IPS-20b (cell line): Measurements from ENCODE around the gene ABCB8.

Source experiments
- H3K27ac ChIP-seq: one replicate; pipeline ENCODE4 v1.5.1; 2013; ENCODE audit warnings: low read length
- H3K27me3 ChIP-seq: 2 replicates; pipeline ENCODE4 v1.6.1; 2013; ENCODE audit warnings: mild to moderate bottlenecking, low read length, inconsistent platforms; ENCODE audit not compliant: insufficient read depth
- H3K36me3 ChIP-seq: 2 replicates; pipeline ENCODE4 v1.6.1; 2013; ENCODE audit warnings: low read depth, mild to moderate bottlenecking, inconsistent platforms, low read length, moderate library complexity; ENCODE audit not compliant: insufficient read depth
- H3K4me1 ChIP-seq: 2 replicates; pipeline ENCODE4 v1.6.1; 2013; ENCODE audit warnings: mild to moderate bottlenecking, control low read depth, inconsistent platforms, low read length, moderate library complexity; ENCODE audit not compliant: insufficient read depth
- H3K4me3 ChIP-seq: 2 replicates; pipeline ENCODE4 v1.5.1; 2013; ENCODE audit warnings: mild to moderate bottlenecking, low read length, inconsistent platforms
- H3K9ac ChIP-seq: 2 replicates; pipeline ENCODE4 v1.6.1; 2013; ENCODE audit warnings: low read depth, mild to moderate bottlenecking, inconsistent platforms, low read length, moderate library complexity
- H3K9me3 ChIP-seq: 2 replicates; pipeline ENCODE4 v1.6.1; 2013; ENCODE audit warnings: mild to moderate bottlenecking, low read depth, low read length, inconsistent platforms; ENCODE audit not compliant: insufficient read depth

ABCB8 gene

GRCh38 chr7:151056666-151057505, 28.6 kb downstream of the ABCB8 start:
- H3K27me3 ChIP-seq: peaks cover 48% of the 10 kb centered on the region
- peak overlapping the region; percentile 61; the same call in 1 of the 2 replicates for H3K9ac ChIP-seq
- peaks cover 22% of the 10 kb centered on the region for H3K4me1 ChIP-seq
- no peaks in the 10 kb centered on the region for H3K9me3 ChIP-seq
- H3K36me3 ChIP-seq: no peaks in the 10 kb centered on the region
- peak overlapping the region; percentile 94 for H3K4me3 ChIP-seq
- no peak overlapping the region for H3K27ac ChIP-seq

DNA sequence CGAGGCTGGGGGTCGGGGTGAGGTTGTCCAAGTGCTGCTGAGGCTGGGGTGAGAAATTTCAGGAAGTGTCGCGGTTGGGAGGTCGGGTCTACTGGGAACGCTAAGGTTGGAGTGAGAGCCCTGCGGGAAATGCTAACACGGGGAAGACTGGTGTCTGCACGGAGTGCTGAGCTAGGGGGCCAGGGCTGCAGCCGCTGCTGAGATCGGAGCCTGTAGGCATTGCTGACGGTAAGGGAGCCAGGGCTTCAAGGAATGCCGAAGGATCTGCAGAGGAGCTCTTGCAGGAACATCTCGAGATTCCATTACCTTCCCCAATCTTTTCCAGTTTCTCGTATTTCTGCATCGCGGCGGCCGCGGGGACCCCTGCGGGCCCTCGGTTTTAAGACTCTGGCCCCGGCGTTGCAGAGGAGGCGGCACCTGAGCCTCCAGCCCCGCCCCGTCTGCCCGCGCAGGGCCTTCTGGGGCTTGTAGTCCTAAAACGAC, 29.3 kb downstream of the ABCB8 start, which contains the start of gene CDK5:
Gene CDK5 (minus strand): TSS at position 392 of the 483 bp plus-strand sequence. CDS start 49 bp downstream, at position 343.
- Histone ChIP-seq H3K4me3 (peak within 1 kb of the TSS; percentile 94), H3K9ac (peak within 1 kb of the TSS; percentile 61; the same call in 1 of the 2 replicates), H3K27ac (no peak within 1 kb of the TSS), H3K27me3 (peaks cover 41% of the 10 kb centered on the region), H3K4me1 (peaks cover 25% of the 10 kb centered on the region), H3K36me3 (no peaks in the 10 kb centered on the region), H3K9me3 (no peaks in the 10 kb centered on the region)

DNA sequence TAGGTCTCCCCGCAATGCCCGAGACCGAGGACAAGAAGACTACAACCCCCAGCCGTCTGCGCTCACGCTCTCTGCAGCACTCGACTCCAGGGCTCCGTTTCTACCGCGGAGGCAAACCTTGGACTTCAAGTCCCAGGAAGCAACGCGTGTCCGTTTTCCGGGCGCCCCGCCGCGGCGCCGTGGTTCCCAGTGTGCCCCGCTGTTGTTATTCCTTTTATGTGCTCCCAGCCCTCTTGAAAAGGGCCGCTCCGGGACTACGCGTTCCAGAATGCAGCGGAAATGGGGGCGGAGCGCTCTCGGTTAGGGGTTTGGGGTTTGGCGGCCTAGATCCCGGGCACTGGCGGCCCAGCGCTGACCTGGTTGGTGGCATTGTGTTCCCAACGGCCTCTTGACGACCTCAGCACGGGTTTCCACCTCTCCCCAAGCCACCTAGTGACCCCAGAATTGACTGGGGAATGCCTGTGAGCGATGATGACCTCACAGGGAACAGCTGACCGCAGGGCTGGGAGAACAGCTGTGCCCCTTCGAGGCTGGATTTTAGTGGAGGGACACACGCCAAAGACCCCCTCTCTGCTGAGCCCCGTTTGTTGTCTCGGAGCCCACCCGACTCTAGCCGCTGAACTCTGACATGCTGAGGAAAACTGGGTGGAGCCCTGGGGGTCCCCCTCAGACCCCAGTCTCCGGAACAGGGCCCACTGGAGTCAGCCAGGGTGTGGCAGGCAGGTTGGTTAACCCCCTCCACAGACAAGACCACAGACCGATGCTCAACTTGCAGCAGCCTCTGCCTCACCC, 29.9 kb downstream of the ABCB8 start:
- peak overlapping the region; percentile 94 for H3K4me3 ChIP-seq
- H3K4me1 ChIP-seq: peaks cover 25% of the 10 kb centered on the region
- H3K36me3 ChIP-seq: no peaks in the 10 kb centered on the region
- no peaks in the 10 kb centered on the region for H3K9me3 ChIP-seq
- H3K9ac ChIP-seq: peak overlapping the region; percentile 46; the same call in 1 of the 2 replicates
- H3K27ac ChIP-seq: no peak overlapping the region
- H3K27me3 ChIP-seq: peaks cover 37% of the 10 kb centered on the region

- Histone ChIP-seq H3K4me3 (peak overlapping the region; percentile 94), H3K4me1 (peaks cover 28% of the 10 kb centered on the region), H3K9me3 (no peaks in the 10 kb centered on the region), H3K36me3 (no peaks in the 10 kb centered on the region), H3K27me3 (peaks cover 37% of the 10 kb centered on the region), H3K9ac (peak overlapping the region; percentile 46; the same call in 1 of the 2 replicates), H3K27ac (no peak overlapping the region)
Observed at GRCh38 chr7:151058781-151059366, 30.6 kb downstream of the ABCB8 start.

DNA sequence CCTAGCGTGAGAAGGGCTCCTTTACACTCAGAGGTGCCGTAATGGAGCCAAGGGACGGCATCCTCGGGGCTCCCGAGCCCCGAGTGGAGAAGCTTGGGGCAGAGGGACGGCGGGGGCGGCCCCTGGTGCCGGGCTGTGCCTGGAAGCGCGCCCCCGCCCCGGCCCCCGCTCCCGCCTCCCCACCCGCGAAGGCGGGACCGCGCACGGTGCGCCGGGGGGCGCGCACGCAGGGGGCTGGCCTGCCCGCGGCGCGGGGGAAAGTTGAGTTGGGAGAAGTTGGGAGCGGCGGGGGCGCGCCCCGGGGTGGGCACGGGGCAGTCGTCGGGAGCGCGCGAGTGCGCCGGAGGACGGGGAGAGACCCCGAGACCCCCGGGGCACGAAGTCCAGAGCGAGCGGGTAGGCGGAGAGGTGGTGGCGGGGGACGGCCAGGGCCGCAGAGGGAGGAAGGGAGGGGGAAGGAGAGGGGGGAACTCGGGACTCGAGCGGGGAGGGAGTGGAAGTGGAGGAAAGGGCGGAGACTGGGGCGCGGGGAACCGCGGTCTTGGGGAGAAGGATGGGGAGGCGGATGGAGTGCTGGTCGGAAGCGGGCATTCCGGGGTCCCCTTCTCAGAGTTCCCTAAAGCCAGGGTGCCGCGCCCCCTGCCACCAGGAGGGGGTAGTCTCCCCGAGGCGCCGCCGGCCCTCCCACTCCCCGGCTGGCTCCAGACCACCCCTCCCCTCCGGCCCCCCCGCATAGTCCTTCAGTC, 31.3 kb downstream of the ABCB8 start, which contains the start of gene SLC4A2:
Gene SLC4A2 (plus strand): TSS at position 223 of the 746 bp plus-strand sequence. CDS start 2,399 bp downstream, outside the sequence.
- Histone ChIP-seq H3K9me3 (no peaks in the 10 kb centered on the region), H3K4me1 (peaks cover 28% of the 10 kb centered on the region), H3K27me3 (peaks cover 37% of the 10 kb centered on the region), H3K9ac (peak within 1 kb of the TSS; percentile 46; the same call in 1 of the 2 replicates), H3K36me3 (peaks cover under 1% of the 10 kb centered on the region; the same call in 1 of the 2 replicates), H3K4me3 (peak within 1 kb of the TSS; percentile 94), H3K27ac (no peak within 1 kb of the TSS)

GRCh38 chr7:151060113-151060415, 31.8 kb downstream of the ABCB8 start:
- Histone ChIP-seq H3K27me3 (peaks cover 37% of the 10 kb centered on the region), H3K4me1 (peaks cover 28% of the 10 kb centered on the region), H3K4me3 (peak overlapping the region; percentile 94), H3K9me3 (no peaks in the 10 kb centered on the region), H3K36me3 (peaks cover 6% of the 10 kb centered on the region), H3K9ac (peak overlapping the region; percentile 46; the same call in 1 of the 2 replicates), H3K27ac (no peak overlapping the region)

- Histone ChIP-seq H3K9me3 (no peaks in the 10 kb centered on the region), H3K4me3 (peak overlapping the region; percentile 94), H3K36me3 (peaks cover 11% of the 10 kb centered on the region), H3K27me3 (peaks cover 34% of the 10 kb centered on the region), H3K27ac (no peak overlapping the region), H3K9ac (peak overlapping the region; percentile 46; the same call in 1 of the 2 replicates), H3K4me1 (peaks cover 28% of the 10 kb centered on the region)
Observed at GRCh38 chr7:151060416-151061212, 32.4 kb downstream of the ABCB8 start.

- Histone ChIP-seq H3K27ac (no peak overlapping the region), H3K36me3 (peaks cover 20% of the 10 kb centered on the region), H3K4me1 (peaks cover 28% of the 10 kb centered on the region), H3K9ac (peak overlapping the region; percentile 20; the same call in 1 of the 2 replicates), H3K4me3 (peak overlapping the region; percentile 94), H3K27me3 (peaks cover 26% of the 10 kb centered on the region), H3K9me3 (no peaks in the 10 kb centered on the region)
Observed at GRCh38 chr7:151061213-151062110, 33.2 kb downstream of the ABCB8 start.

GRCh38 chr7:151062111-151062398, 33.8 kb downstream of the ABCB8 start:
- Histone ChIP-seq H3K4me1 (peaks cover 28% of the 10 kb centered on the region), H3K4me3 (peak overlapping the region; percentile 94), H3K9ac (peak overlapping the region; percentile 20; the same call in 1 of the 2 replicates), H3K27ac (no peak overlapping the region), H3K36me3 (peaks cover 26% of the 10 kb centered on the region), H3K9me3 (no peaks in the 10 kb centered on the region), H3K27me3 (peaks cover 20% of the 10 kb centered on the region)
